Brain microvascular endothelial cell (primary cell): Measurements from ENCODE around the gene ITGB4.
"Not testable (repeated sequence)": the region's sequence is repeated elsewhere in the genome, so short reads cannot be mapped to it uniquely, and the experiment has no call there.

Experiments used
- DNase-seq: peaks from one replicate; pipeline ENCODE4 v3.0.0-alpha.2; 2020
- H3K27ac ChIP-seq: fragments of 250-450 bp; sonication (Bioruptor Pico); 2 replicates; pipeline ENCODE4 v1.5.1; 2020; ENCODE audit warnings: mild to moderate bottlenecking, moderate library complexity
- H3K27me3 ChIP-seq: fragments of 250-450 bp; sonication (Bioruptor Pico); replicated peaks from 2 replicates; pipeline ENCODE4 v1.5.1; 2020; ENCODE audit warnings: mild to moderate bottlenecking
- H3K36me3 ChIP-seq: fragments of 250-450 bp; sonication (Bioruptor Pico); replicated peaks from 2 replicates; pipeline ENCODE4 v1.5.1; 2020; ENCODE audit warnings: mild to moderate bottlenecking
- H3K4me3 ChIP-seq: 2 replicates; pipeline ENCODE4 v1.5.1; 2011; ENCODE audit warnings: low read depth, mild to moderate bottlenecking, control low read depth, low read length, moderate library complexity
- in situ Hi-C: cut with HindIII; loops from 2 replicates; pipeline ENCODE4 v1.10.0; 2017; ENCODE audit warnings: low sequenced_read_pairs, low pct_ligation_motif_present
- TF ChIP-seq, protein P1 (sequence below): IDR thresholded peaks from 2 replicates; pipeline ENCODE4 v1.5.1; 2011; ENCODE audit warnings: low read depth, mild to moderate bottlenecking, moderate library complexity, low read length, control low read depth, inconsistent platforms; ENCODE audit errors: missing control alignments

ITGB4 gene

DNA sequence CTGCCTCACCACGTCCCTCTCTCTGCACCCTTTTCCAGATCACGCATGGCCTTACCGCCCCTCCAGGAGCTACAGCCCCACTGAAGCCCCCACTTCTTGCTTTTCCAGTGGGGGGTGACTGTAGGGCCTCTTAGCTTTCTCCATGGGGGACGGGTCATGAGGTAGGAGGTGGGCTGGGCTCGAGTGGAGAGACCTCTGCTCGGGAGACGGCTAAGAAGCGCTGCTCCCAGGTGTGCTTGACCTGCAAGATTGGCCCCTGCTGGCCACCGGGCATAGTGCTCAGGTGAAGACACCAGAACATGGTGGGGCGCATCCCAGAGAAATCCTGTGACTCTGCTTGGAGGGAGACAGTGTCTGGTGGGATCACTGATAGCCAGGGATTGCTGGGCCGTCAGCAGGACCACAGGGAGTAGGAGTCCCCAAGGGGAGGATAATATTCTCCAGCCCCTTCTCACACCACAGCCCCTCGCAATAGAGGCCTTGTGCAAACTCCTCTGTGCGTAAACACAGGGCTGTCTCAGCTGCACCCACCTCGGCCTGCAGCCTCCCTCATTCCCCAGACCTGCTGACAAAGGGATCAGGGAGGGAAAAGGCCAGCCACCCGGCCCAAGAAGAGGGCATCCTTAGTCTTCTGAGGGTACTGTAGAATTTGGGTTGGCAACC lies 52.7 kb downstream of the ITGB4 start:
- DNase-seq = no peak

DNA sequence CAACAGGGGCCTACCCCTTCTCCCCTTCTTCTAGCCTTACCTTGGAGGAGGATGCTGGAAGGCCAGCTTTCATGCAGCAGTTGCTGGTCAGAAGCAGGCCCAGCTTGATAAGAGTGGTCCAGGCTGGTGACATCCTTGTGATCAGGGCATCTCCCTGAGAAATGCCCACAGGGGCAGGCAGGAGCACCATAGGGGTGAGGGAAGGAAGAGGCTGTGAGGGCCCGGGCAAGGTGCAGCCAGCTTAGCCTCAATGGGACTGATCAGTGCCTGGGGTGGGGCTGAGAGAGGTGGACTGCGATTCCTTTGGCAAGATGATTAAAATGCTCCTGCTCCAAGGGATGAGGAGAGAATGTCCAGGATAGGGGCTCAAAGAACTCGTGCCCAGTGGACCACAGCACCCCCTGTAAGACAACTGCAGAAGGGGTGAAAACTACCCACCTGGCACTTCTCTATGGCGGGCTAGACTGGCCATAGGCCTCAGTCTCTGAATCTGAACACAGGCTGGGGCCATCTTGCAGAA lies 53.3 kb downstream of the ITGB4 start:
- Histone ChIP-seq H3K4me3 (no peak overlapping the region), H3K27me3 (no peaks in the 10 kb centered on the region), H3K27ac (no peak overlapping the region), H3K36me3 (peaks cover 25% of the 10 kb centered on the region)
- in situ Hi-C loops = no loop called here
- TF ChIP-seq, protein P1, sequence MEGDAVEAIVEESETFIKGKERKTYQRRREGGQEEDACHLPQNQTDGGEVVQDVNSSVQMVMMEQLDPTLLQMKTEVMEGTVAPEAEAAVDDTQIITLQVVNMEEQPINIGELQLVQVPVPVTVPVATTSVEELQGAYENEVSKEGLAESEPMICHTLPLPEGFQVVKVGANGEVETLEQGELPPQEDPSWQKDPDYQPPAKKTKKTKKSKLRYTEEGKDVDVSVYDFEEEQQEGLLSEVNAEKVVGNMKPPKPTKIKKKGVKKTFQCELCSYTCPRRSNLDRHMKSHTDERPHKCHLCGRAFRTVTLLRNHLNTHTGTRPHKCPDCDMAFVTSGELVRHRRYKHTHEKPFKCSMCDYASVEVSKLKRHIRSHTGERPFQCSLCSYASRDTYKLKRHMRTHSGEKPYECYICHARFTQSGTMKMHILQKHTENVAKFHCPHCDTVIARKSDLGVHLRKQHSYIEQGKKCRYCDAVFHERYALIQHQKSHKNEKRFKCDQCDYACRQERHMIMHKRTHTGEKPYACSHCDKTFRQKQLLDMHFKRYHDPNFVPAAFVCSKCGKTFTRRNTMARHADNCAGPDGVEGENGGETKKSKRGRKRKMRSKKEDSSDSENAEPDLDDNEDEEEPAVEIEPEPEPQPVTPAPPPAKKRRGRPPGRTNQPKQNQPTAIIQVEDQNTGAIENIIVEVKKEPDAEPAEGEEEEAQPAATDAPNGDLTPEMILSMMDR = no peak
- DNase-seq = no peak

More for the DNA sequence above, 52.7 kb downstream of the ITGB4 start:
- peaks cover 24% of the 10 kb centered on the region for H3K36me3 ChIP-seq
- TF ChIP-seq, protein P1 = peak; percentile 22
- no peak overlapping the region for H3K27ac ChIP-seq
- no peaks in the 10 kb centered on the region for H3K27me3 ChIP-seq
- no peak overlapping the region for H3K4me3 ChIP-seq
- in situ Hi-C loops = no loop called here

- H3K36me3 ChIP-seq = peaks cover 25% of the 10 kb centered on the region
- H3K27me3 ChIP-seq = no peaks in the 10 kb centered on the region
- no peak overlapping the region for H3K4me3 ChIP-seq
- no peak for DNase-seq
- in situ Hi-C loops = no loop called here
- no peak overlapping the region for H3K27ac ChIP-seq
- TF ChIP-seq, protein P1 = no peak
Measured at GRCh38 chr17:75774991-75775668, 53.9 kb downstream of the ITGB4 start.

DNA sequence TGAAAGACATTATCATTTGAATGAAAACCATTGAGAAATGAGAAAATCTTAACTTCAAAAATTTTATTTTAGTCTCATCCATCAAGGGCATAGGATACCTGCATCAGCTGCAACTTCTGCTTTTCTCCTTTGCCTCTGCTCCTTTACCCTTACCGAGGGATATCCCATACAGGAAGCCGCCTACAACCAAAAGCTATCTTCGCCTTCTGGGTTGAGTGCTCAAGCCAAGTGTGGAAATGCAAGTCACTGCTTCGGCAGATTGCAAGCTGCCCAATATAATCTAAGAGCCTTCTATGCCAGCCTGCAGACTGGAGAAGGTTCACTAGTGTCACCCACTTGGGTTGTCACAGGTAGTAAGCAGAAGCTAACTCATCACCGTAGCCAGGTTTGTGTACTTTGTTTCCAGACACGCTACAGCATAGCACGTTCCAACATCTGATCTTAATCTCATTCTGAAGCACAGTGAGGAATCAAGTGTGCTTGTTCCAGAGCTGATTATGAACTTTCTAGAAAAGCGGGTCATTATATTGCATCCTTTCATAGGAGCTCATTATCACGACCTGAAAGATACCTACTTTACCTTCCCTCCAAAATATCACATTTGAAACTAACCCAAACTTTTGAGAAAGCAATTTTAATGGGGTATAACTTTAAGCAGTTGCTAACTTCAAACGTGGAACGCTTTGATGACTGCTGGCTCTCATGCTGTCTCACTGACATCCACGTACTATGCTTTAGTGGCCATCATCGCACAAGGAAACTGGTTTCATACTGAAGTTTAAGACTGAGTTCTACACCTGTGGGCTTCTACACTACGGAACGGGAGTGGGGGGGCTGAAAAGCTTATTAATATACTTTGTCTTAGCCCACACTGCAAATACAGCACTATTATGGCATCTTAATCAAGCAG lies 55.4 kb downstream of the ITGB4 start:
- TF ChIP-seq, protein P1 = no peak
- DNase-seq = no peak
- in situ Hi-C loops = no loop called here

DNA sequence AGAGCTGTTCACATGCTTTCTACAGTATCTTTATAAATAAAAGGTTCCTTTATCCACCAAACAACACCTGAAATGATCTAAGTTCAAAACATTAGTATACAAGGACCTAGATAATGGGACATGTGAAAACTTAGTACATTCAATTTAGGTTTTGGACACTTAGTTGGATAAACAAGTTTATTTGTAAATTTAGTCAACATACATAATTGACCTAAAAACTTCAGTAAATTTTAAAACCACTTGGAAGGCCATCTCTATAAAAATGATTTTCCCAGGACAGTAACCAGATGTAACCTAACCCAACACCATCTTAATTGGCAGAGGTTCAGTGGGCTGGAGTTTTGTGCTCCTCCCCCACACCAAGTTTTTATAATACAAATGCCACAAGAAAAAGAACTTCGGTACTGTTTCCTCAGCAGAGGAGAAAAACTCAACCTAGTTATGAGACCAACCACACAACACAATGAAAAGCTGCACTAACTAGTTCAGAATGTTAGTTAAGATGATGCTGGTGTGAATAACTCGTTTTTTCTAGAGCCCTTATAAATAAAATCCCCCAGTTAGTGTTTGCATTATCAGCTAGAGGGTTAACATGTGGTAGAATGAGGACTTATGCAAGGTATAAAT lies 56.1 kb downstream of the ITGB4 start:
- peaks cover 25% of the 10 kb centered on the region for H3K36me3 ChIP-seq
- H3K4me3 ChIP-seq = peak overlapping the region; percentile 94
- no peaks in the 10 kb centered on the region for H3K27me3 ChIP-seq
- in situ Hi-C loops = no loop called here
- TF ChIP-seq, protein P1 = no peak
- no peak for DNase-seq
- H3K27ac ChIP-seq = no peak overlapping the region

More for the DNA sequence above, 55.4 kb downstream of the ITGB4 start:
- H3K4me3 ChIP-seq = peak overlapping the region; percentile 94
- H3K27ac ChIP-seq = no peak overlapping the region
- no peaks in the 10 kb centered on the region for H3K27me3 ChIP-seq
- peaks cover 25% of the 10 kb centered on the region for H3K36me3 ChIP-seq

GRCh38 chr17:75778066-75778860 lies 57.0 kb downstream of the ITGB4 start:
- DNase-seq, H3K27me3 ChIP-seq, in situ Hi-C loops: not testable (repeated sequence)
- peak overlapping the region; percentile 94 for H3K4me3 ChIP-seq
- H3K36me3 ChIP-seq = peaks cover 25% of the 10 kb centered on the region
- peak overlapping the region; percentile 99 for H3K27ac ChIP-seq
